GM12873 (cell line): ENCODE data around the gene TEX13D.

ENCODE experiments used
- CTCF ChIP-seq: IDR thresholded peaks from 2 replicates; pipeline ENCODE4 v1.5.1; 2012; ENCODE audit warnings: low read depth, mild to moderate bottlenecking, moderate library complexity, low read length, control low read depth; ENCODE audit not compliant: insufficient read depth; ENCODE audit errors: missing control alignments

Gene TEX13D

GRCh38 chrX:124332481-124333424, at the start of gene TEX13D:
TEX13D (plus strand) TSS chrX:124332660; CDS start chrX:124332918, 258 bp downstream.
- no peak for TF ChIP-seq CTCF

GRCh38 chrX:124289443-124289842, 43.0 kb upstream of the TEX13D start:
- TF ChIP-seq CTCF, result no peak

GRCh38 chrX:124293810-124294209, 38.6 kb upstream of the TEX13D start:
- TF ChIP-seq CTCF, result no peak

GRCh38 chrX:124300405-124300804, 32.1 kb upstream of the TEX13D start:
- no peak for TF ChIP-seq CTCF

- no peak for TF ChIP-seq CTCF
Observed at GRCh38 chrX:124307253-124307907, 25.1 kb upstream of the TEX13D start.

- no peak for TF ChIP-seq CTCF
Observed at GRCh38 chrX:124325732-124326131, 6.7 kb upstream of the TEX13D start.

- TF ChIP-seq CTCF, result no peak
Observed at GRCh38 chrX:124328765-124329164, 3.7 kb upstream of the TEX13D start.
